H1 (cell line): ENCODE results near the gene B4GALT7. TPM values are rescaled to one million over a fixed set of nuclear protein-coding genes. Genes with fewer than 3 reads are reported as not detected.

Experiments
- CTCF ChIA-PET: fragments of 300-600 bp; sonication (Branson Sonifier 250); formaldehyde crosslinking; loops from one replicate; lab custom pipeline; 2021; ENCODE audit not compliant: partially characterized antibody; lab: Charles Lee
- POLR2A ChIA-PET: fragments of 300-600 bp; sonication (Branson Sonifier 250); formaldehyde crosslinking; loops from one replicate; lab custom pipeline; 2021; ENCODE audit warnings: inconsistent platforms; ENCODE audit not compliant: partially characterized antibody; lab: Charles Lee
- DNase-seq, 2 experiments: peaks; one replicate each; pipeline versions ENCODE4 v3.0.0 to v3.0.0-alpha.2; 2010 to 2022; ENCODE audit warnings: low spot score in 2 of 2, low read depth in 1 of 2, mixed read lengths in 1 of 2
- FAIRE-seq: peaks from 2 replicates; lab custom pipeline; 2011; peaks lifted over from hg19 to GRCh38; lab: Jason Lieb, UNC
- H2AFZ ChIP-seq: 2 replicates; pipeline ENCODE4 v1.8.1; 2012; ENCODE audit warnings: low read length, inconsistent platforms
- H2AK5ac ChIP-seq: 2 replicates; pipeline ENCODE4 v1.6.1; 2013; ENCODE audit warnings: low read depth, low read length
- H2BK120ac ChIP-seq: replicated peaks from 2 replicates; pipeline ENCODE3; 2013; ENCODE audit warnings: low read depth, low read length, inconsistent platforms
- H2BK12ac ChIP-seq: 2 replicates; pipeline ENCODE4 v1.6.1; 2013; ENCODE audit warnings: low read depth, low read length
- H2BK15ac ChIP-seq: 2 replicates; pipeline ENCODE4 v1.6.1; 2013; ENCODE audit warnings: low read length
- H2BK20ac ChIP-seq: 2 replicates; pipeline ENCODE4 v1.6.1; 2013; ENCODE audit warnings: low read length
- H2BK5ac ChIP-seq: 2 replicates; pipeline ENCODE4 v1.6.1; 2013; ENCODE audit warnings: low read depth, low read length
- H3K14ac ChIP-seq: 2 replicates; pipeline ENCODE4 v1.6.1; 2013; ENCODE audit warnings: inconsistent platforms; ENCODE audit not compliant: insufficient read length
- H3K18ac ChIP-seq: 2 replicates; pipeline ENCODE4 v1.6.1; 2013; ENCODE audit warnings: low read length; ENCODE audit errors: extremely low read depth
- H3K23ac ChIP-seq: 2 replicates; pipeline ENCODE4 v1.6.1; 2013; ENCODE audit warnings: inconsistent platforms; ENCODE audit not compliant: insufficient read length
- H3K23me2 ChIP-seq: 2 replicates; pipeline ENCODE4 v1.6.1; 2013; ENCODE audit warnings: low read depth, low read length
- H3K27ac ChIP-seq: 2 replicates; pipeline ENCODE4 v1.6.1; 2011; ENCODE audit warnings: low read depth, low read length, inconsistent platforms
- H3K27me3 ChIP-seq, 4 experiments: replicated peaks in 1 of 4; 1 replicate in 1 of 4; 2 replicates in 3 of 4; pipeline versions ENCODE4 v1.6.1 to v1.8.1; 2011 to 2013; ENCODE audit warnings: low read length in 3 of 4, mild to moderate bottlenecking in 3 of 4, inconsistent platforms in 2 of 4, mixed read lengths in 2 of 4, moderate library complexity in 1 of 4; ENCODE audit not compliant: control insufficient read depth in 3 of 4, insufficient read depth in 3 of 4; ENCODE audit errors: extremely low read depth in 1 of 4
- H3K36me3 ChIP-seq, 4 experiments: 2 replicates each; pipeline versions ENCODE4 v1.6.1 to v1.8.1; 2011 to 2013; ENCODE audit warnings: mild to moderate bottlenecking in 4 of 4, low read length in 3 of 4, moderate library complexity in 2 of 4, control low read depth in 1 of 4, inconsistent platforms in 1 of 4; ENCODE audit not compliant: insufficient read depth in 4 of 4, control insufficient read depth in 2 of 4
- H3K4ac ChIP-seq: replicated peaks from 2 replicates; pipeline ENCODE3; 2013; ENCODE audit warnings: low read length, low read depth, mixed read lengths, inconsistent platforms; ENCODE audit not compliant: insufficient read length
- H3K4me1 ChIP-seq, 4 experiments: replicated peaks in 1 of 4; 1 replicate in 1 of 4; 2 replicates in 3 of 4; pipeline versions ENCODE4 v1.6.1 to v1.8.1; 2011 to 2013; ENCODE audit warnings: low read length in 3 of 4, inconsistent platforms in 2 of 4, mixed read lengths in 1 of 4; ENCODE audit not compliant: insufficient read depth in 4 of 4, control insufficient read depth in 3 of 4
- H3K4me2 ChIP-seq, 2 experiments: 2 replicates each; pipeline versions ENCODE4 v1.6.1 to v1.8.1; 2011 to 2013; ENCODE audit warnings: low read depth in 2 of 2, low read length in 2 of 2, control low read depth in 1 of 2, inconsistent platforms in 1 of 2, mild to moderate bottlenecking in 1 of 2; ENCODE audit not compliant: insufficient read depth in 1 of 2
- H3K4me3 ChIP-seq, 4 experiments: fragments of 200-600, 300-600 bp in 1 of 4; sonication (generic), shearing (Covaris generic), sonication (Bioruptor Twin) in 1 of 4; 2 replicates each; pipeline versions ENCODE4 v1.5.1 to v1.8.1; 2011 to 2016; ENCODE audit warnings: low read length in 4 of 4, low read depth in 3 of 4, control low read depth in 2 of 4, inconsistent platforms in 2 of 4, mild to moderate bottlenecking in 2 of 4, mixed read lengths in 1 of 4, moderate library complexity in 1 of 4; ENCODE audit not compliant: insufficient read depth in 2 of 4; ENCODE audit errors: extremely low read depth in 1 of 4
- H3K56ac ChIP-seq: replicated peaks from 2 replicates; pipeline ENCODE3; 2013; ENCODE audit warnings: low read depth, mild to moderate bottlenecking, mixed read lengths, low read length, inconsistent platforms; ENCODE audit not compliant: insufficient read length
- H3K79me1 ChIP-seq: 2 replicates; pipeline ENCODE4 v1.6.1; 2013; ENCODE audit warnings: low read depth, low read length, control low read depth
- H3K79me2 ChIP-seq, 2 experiments: 2 replicates each; pipeline versions ENCODE4 v1.6.1 to v1.8.1; 2012 to 2013; ENCODE audit warnings: low read length in 2 of 2, mild to moderate bottlenecking in 2 of 2, inconsistent platforms in 1 of 2; ENCODE audit not compliant: insufficient read depth in 2 of 2, control insufficient read depth in 1 of 2
- H3K9ac ChIP-seq, 4 experiments: replicated peaks in 1 of 4; 1 replicate in 1 of 4; 2 replicates in 3 of 4; pipeline versions ENCODE4 v1.6.1 to v1.8.1; 2011 to 2013; ENCODE audit warnings: low read depth in 3 of 4, low read length in 3 of 4, control low read depth in 2 of 4, mild to moderate bottlenecking in 2 of 4, moderate library complexity in 2 of 4, inconsistent platforms in 1 of 4; ENCODE audit errors: extremely low read depth in 1 of 4
- H3K9me3 ChIP-seq, 2 experiments: 2 replicates each; pipeline versions ENCODE4 v1.6.1 to v1.8.1; 2012 to 2013; ENCODE audit warnings: mild to moderate bottlenecking in 2 of 2, moderate library complexity in 2 of 2, control low read depth in 1 of 2, inconsistent platforms in 1 of 2, low read depth in 1 of 2, low read length in 1 of 2, mixed read lengths in 1 of 2; ENCODE audit not compliant: insufficient read depth in 2 of 2
- H4K20me1 ChIP-seq, 2 experiments: replicated peaks in 1 of 2; 2 replicates each; pipeline versions ENCODE3 to v1.8.1; 2011 to 2013; ENCODE audit warnings: inconsistent platforms in 2 of 2, low read length in 2 of 2, mild to moderate bottlenecking in 1 of 2; ENCODE audit not compliant: insufficient read depth in 2 of 2, control insufficient read depth in 1 of 2
- H4K5ac ChIP-seq: 2 replicates; pipeline ENCODE4 v1.6.1; 2013; ENCODE audit warnings: low read length, low read depth, mixed read lengths, inconsistent platforms; ENCODE audit not compliant: insufficient read length
- H4K8ac ChIP-seq: 2 replicates; pipeline ENCODE4 v1.8.0; 2013; ENCODE audit warnings: mild to moderate bottlenecking, moderate library complexity, low read length, inconsistent platforms; ENCODE audit not compliant: insufficient read depth; ENCODE audit errors: extremely low read depth
- H4K91ac ChIP-seq: replicated peaks from 2 replicates; pipeline ENCODE3; 2013; ENCODE audit warnings: low read length, mixed read lengths, inconsistent platforms; ENCODE audit not compliant: insufficient read length
- RXRA ChIP-seq: IDR thresholded peaks from 2 replicates; pipeline ENCODE4 v1.6.1; 2011; ENCODE audit warnings: low read depth, mild to moderate bottlenecking, low read length, moderate library complexity; ENCODE audit not compliant: insufficient read depth
- USF2 ChIP-seq: IDR thresholded peaks from 2 replicates; pipeline ENCODE4 v1.6.1; 2011; ENCODE audit warnings: low read length, improper control_type of control experiment
- WGBS, 2 experiments: shearing (Covaris generic) in 1 of 2; methylation state at CpG; one replicate each; pipeline versions ENCODE4 v1.1.6 to v1.1.7; 2013 to 2015; ENCODE audit warnings: low lambda C conversion rate in 2 of 2, mixed read lengths in 2 of 2, inconsistent platforms in 1 of 2, low coverage in 1 of 2, missing lambda C conversion rate in 1 of 2; ENCODE audit not compliant: insufficient replicate concordance in 2 of 2, insufficient coverage in 1 of 2, insufficient read length in 1 of 2; ENCODE audit errors: extremely low coverage in 1 of 2, missing lambda C conversion rate in 1 of 2; 5-methylcytosine and 5-hydroxymethylcytosine counted together
- polyA plus RNA-seq, 7 experiments: library from polyadenylated mRNA; depleted of rRNA in 3 of 7; stranded (reverse) in 5 of 7; unstranded in 2 of 7; fragments of >200 nt in 5 of 7; fragments of 200-250 nt in 2 of 7; gene quantifications; 1 replicate in 5 of 7; 2 replicates in 1 of 7; 4 replicates in 1 of 7; pipeline versions ENCODE4 v1.2.1 to v1.2.3, GENCODE V29; 2011 to 2013; ENCODE audit warnings: missing spikeins in 2 of 7, mixed read lengths in 2 of 7
- total RNA-seq: library from RNA; stranded (reverse); fragmentation: NEBNext Ultra II Directional; extraction: Animal tissue kit (Norgen Biotek cat#: 25700); gene quantifications from 2 replicates; pipeline ENCODE4 v1.2.1, GENCODE V29; 2021

Gene B4GALT7
- total and polyA plus RNA-seq, 2 of the 8 experiments (the other 6 are each of a cell fraction or from before 2014, with no cell fraction given) = 18.7 to 31.9 TPM

- H3K79me1 ChIP-seq = peaks cover under 1% of the 10 kb centered on the region; the same call in 1 of the 2 replicates
- peaks cover 3 to 7% of the 10 kb centered on the region in 2 experiments for H3K9me3 ChIP-seq
- peaks cover 6% of the 10 kb centered on the region for H3K23me2 ChIP-seq
- H4K8ac ChIP-seq = no peak overlapping the region
- no peaks in the 10 kb centered on the region for H3K27me3 ChIP-seq
- H2AK5ac ChIP-seq = no peak overlapping the region
- H3K18ac ChIP-seq = no peak overlapping the region
- no peak overlapping the region for H3K9ac ChIP-seq
- no peak overlapping the region for H2AFZ ChIP-seq
- ChIA-PET POLR2A (interaction anchor here (1.0 to 1.3 kb wide), 2 partner anchors 23 to 35 kb away, joined by 3 to 7 read pairs; partner anchors contain the start of gene TMED9), CTCF (interaction anchor here (0.7 to 1.9 kb wide), 3 partner anchors 9 to 50 kb away, joined by 3 to 6 read pairs (median 4); no protein-coding TSS in a partner anchor)
- DNase-seq (no peak), FAIRE-seq (no peak)
- H3K56ac ChIP-seq = no peak overlapping the region
- no peak overlapping the region for H3K4ac ChIP-seq
- peaks cover 5 to 9% (median 7%) of the 10 kb centered on the region in 4 experiments for H3K4me1 ChIP-seq
- WGBS, 2 experiments = 81% methylated on average over 4 of the region's 4 CpGs; no CpG with 5 or more reads in 1 of the 2 experiments
- H3K4me3 ChIP-seq = no peak overlapping the region
- no peak overlapping the region for H4K5ac ChIP-seq
- no peak overlapping the region for H4K91ac ChIP-seq
- no peak overlapping the region for H2BK20ac ChIP-seq
- H4K20me1 ChIP-seq = peaks cover 4 to 10% of the 10 kb centered on the region in 2 experiments
- H3K23ac ChIP-seq = no peak overlapping the region
- H3K36me3 ChIP-seq = peaks cover 0 to 2% (median 0%) of the 10 kb centered on the region in 4 experiments; a peak in 2 of 8 replicates
- H3K4me2 ChIP-seq = no peak overlapping the region
- no peak overlapping the region for H2BK12ac ChIP-seq
- no peak overlapping the region for H2BK15ac ChIP-seq
- H3K79me2 ChIP-seq = peaks cover 3 to 17% of the 10 kb centered on the region in 2 experiments; a peak in 2 of 4 replicates
- H2BK5ac ChIP-seq = no peak overlapping the region
- no peak for TF ChIP-seq RXRA
- 0 out of 2 replicates have a peak, but pooled peaks have one; percentile 43 for TF ChIP-seq USF2
- H3K27ac ChIP-seq = no peak overlapping the region
- H3K14ac ChIP-seq = no peak overlapping the region
- no peak overlapping the region for H2BK120ac ChIP-seq
These were observed 42.8 kb upstream of the B4GALT7 start for GRCh38 chr5:177557041-177557647.
